Fibroblast of pulmonary artery (primary cell): ENCODE measurements around the gene HGF.

ENCODE experiments used
- DNase-seq: peaks from one replicate; pipeline ENCODE4 v3.0.0-alpha.2; 2010; ENCODE audit warnings: low read depth
- H3K4me3 ChIP-seq: replicated peaks from 2 replicates; pipeline ENCODE4 v1.5.1; 2011; ENCODE audit warnings: low read depth, mild to moderate bottlenecking, control low read depth, low read length, moderate library complexity
- CTCF ChIP-seq: IDR thresholded peaks from 2 replicates; pipeline ENCODE4 v1.5.1; 2011; ENCODE audit warnings: mild to moderate bottlenecking, control low read depth, low read length, inconsistent platforms; ENCODE audit errors: missing control alignments

The HGF gene

GRCh38 chr7:81676105-81676811, 93.6 kb downstream of the HGF start:
- DNase-seq, result no peak
- TF ChIP-seq CTCF, result no peak

GRCh38 chr7:81674431-81674830, 95.4 kb downstream of the HGF start:
- DNase-seq, result no peak
- TF ChIP-seq CTCF, result no peak
- no peak overlapping the region for H3K4me3 ChIP-seq

More at GRCh38 chr7:81676105-81676811, 93.6 kb downstream of the HGF start:
- H3K4me3 ChIP-seq, result no peak overlapping the region

- no peak overlapping the region for H3K4me3 ChIP-seq
- no peak for DNase-seq
- TF ChIP-seq CTCF, result no peak
Observed at GRCh38 chr7:81672872-81673271, 97.0 kb downstream of the HGF start.

- H3K4me3 ChIP-seq, result no peak overlapping the region
- TF ChIP-seq CTCF, result no peak
- no peak for DNase-seq
Observed at GRCh38 chr7:81669476-81670105, 100.3 kb downstream of the HGF start.

GRCh38 chr7:81666209-81666608, 103.6 kb downstream of the HGF start:
- no peak for DNase-seq
- no peak for TF ChIP-seq CTCF
- no peak overlapping the region for H3K4me3 ChIP-seq

GRCh38 chr7:81665236-81665635, 104.6 kb downstream of the HGF start:
- DNase-seq, result no peak
- no peak overlapping the region for H3K4me3 ChIP-seq
- TF ChIP-seq CTCF, result no peak

- H3K4me3 ChIP-seq, result no peak overlapping the region
- no peak for TF ChIP-seq CTCF
- no peak for DNase-seq
Observed at GRCh38 chr7:81664304-81664703, 105.5 kb downstream of the HGF start.
